Activated T-cell treated with anti-CD3 and anti-CD28 coated beads, Interleukin-2, amount 50 U/mL, for 72 hours (primary cell): ENCODE data around the gene ZKSCAN2. TPM values are rescaled to one million over a fixed set of nuclear protein-coding genes. Genes with fewer than 3 reads are reported as not detected.

Experiments
- ATAC-seq, 2 donors: fragments of 150-1000 bp; cut with Tn5 transposase; replicated peaks in 1 of 2; 2 replicates each; pipeline ENCODE4 v1.10.0; 2021; ENCODE audit warnings: moderate library complexity in 2 of 2, mild to moderate bottlenecking in 1 of 2
- DNase-seq, 2 donors: peaks; one replicate each; pipeline ENCODE4 v3.0.0; 2021 to 2022; ENCODE audit warnings: mixed read lengths in 1 of 2
- H3K27ac Mint-ChIP-seq: one replicate; pipeline ENCODE4 v1.8.0; 2022; ENCODE audit warnings: mild to moderate bottlenecking, moderate library complexity, mixed read lengths
- H3K27me3 Mint-ChIP-seq: one replicate; pipeline ENCODE4 v1.8.0; 2022; ENCODE audit warnings: low read depth, mixed read lengths
- H3K36me3 Mint-ChIP-seq, 2 donors: one replicate each; pipeline ENCODE4 v1.8.0; 2022; ENCODE audit warnings: mixed read lengths in 2 of 2, mild to moderate bottlenecking in 1 of 2; ENCODE audit not compliant: insufficient read depth in 2 of 2
- H3K4me1 Mint-ChIP-seq: one replicate; pipeline ENCODE4 v1.8.0; 2022; ENCODE audit warnings: low read depth, mixed read lengths
- H3K4me3 Mint-ChIP-seq, 2 donors: one replicate each; pipeline ENCODE4 v1.8.0; 2022; ENCODE audit warnings: mild to moderate bottlenecking in 2 of 2, mixed read lengths in 2 of 2, moderate library complexity in 2 of 2
- H3K9me3 Mint-ChIP-seq, 2 donors: one replicate each; pipeline ENCODE4 v1.8.0; 2022; ENCODE audit warnings: mixed read lengths in 2 of 2
- total RNA-seq, 2 donors: library from RNA; stranded (reverse); gene quantifications; one replicate each; pipeline ENCODE4 v1.2.3, GENCODE V29; 2022

Gene ZKSCAN2
- total RNA-seq, 2 donors from 2014 or later = 5.8 to 6.7 TPM

DNA sequence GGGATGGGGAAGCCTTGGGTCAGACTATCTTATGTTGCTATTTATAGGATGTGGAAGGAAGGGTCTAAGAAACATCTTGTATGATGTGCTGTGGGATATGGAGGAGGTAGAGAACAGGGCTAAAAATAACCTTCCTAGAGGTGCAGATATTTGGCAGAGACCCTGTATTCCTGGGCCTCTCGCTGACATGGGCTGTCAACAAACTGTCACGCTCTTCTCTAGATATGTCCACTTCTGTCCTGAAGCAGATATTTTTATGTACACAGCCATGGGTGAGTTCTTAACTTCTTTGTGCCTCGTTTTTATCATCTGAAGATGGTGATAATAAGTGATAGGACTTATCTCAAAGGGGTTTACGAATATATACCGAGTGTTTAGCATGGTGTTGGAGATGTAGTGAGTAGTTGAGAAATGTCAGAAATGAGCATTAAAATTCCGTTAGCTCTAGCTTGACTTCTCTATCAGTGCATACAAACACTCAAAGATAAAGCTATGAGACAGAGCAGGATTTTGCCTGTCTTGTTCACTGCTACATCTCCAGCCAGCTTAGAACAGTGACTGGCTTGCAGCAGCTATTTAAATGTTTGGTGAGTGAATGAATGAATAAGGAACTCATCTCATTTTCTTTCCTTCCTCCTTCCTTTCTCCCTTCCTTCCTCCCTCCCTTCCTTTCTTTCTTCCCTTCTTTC, 43.8 kb downstream of the ZKSCAN2 start:
- Mint-ChIP-seq H3K27me3 (no peaks in the 10 kb centered on the region), H3K4me3 (no peak overlapping the region), H3K27ac (no peak overlapping the region), H3K4me1 (peaks cover 5% of the 10 kb centered on the region), H3K36me3 (no peaks in the 10 kb centered on the region), H3K9me3 (no peaks in the 10 kb centered on the region)
- ATAC-seq = no peak
- DNase-seq = no peak

DNA sequence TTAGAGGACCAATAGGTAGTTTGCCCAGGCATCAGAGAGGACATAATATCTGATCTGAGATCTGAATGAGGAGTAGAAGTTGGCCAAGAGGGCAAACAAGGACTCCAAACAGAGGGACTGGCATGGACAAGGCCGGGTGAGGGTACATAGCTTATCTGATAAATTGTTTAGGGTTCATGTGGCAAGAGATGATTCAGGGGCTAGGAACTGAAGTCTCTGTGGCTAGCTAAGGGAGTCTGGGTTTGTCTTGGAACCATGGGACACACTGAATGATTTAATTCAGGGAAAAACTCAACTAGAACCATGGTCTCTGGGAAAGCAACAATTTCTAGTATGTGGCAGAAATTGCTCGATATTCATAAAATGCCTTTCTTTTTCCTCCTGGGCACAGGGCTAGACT, 45.0 kb downstream of the ZKSCAN2 start:
- no peaks in the 10 kb centered on the region for H3K9me3 Mint-ChIP-seq
- no peaks in the 10 kb centered on the region for H3K27me3 Mint-ChIP-seq
- ATAC-seq (no peak), DNase-seq (no peak)
- peaks cover 5% of the 10 kb centered on the region for H3K4me1 Mint-ChIP-seq
- H3K27ac Mint-ChIP-seq = no peak overlapping the region
- H3K4me3 Mint-ChIP-seq = no peak overlapping the region
- H3K36me3 Mint-ChIP-seq = no peaks in the 10 kb centered on the region

GRCh38 chr16:25210758-25211157, 46.9 kb downstream of the ZKSCAN2 start:
- peaks cover 5% of the 10 kb centered on the region for H3K4me1 Mint-ChIP-seq
- H3K36me3 Mint-ChIP-seq = no peaks in the 10 kb centered on the region
- ATAC-seq = peak; percentile 41 to 45
- H3K9me3 Mint-ChIP-seq = no peaks in the 10 kb centered on the region
- DNase-seq = peak in 1 of 2 donors; percentile 5
- no peaks in the 10 kb centered on the region for H3K27me3 Mint-ChIP-seq
- no peak overlapping the region for H3K27ac Mint-ChIP-seq
- no peak overlapping the region for H3K4me3 Mint-ChIP-seq

- Mint-ChIP-seq H3K4me1 (no peaks in the 10 kb centered on the region), H3K27ac (no peak overlapping the region), H3K36me3 (no peaks in the 10 kb centered on the region), H3K9me3 (peaks cover 0 to 2% of the 10 kb centered on the region in 2 donors), H3K4me3 (no peak overlapping the region), H3K27me3 (no peaks in the 10 kb centered on the region)
- ATAC-seq (no peak), DNase-seq (no peak)
Measured at GRCh38 chr16:25199457-25199856, 58.2 kb downstream of the ZKSCAN2 start.

GRCh38 chr16:25198021-25198420, 59.6 kb downstream of the ZKSCAN2 start:
- H3K4me3 Mint-ChIP-seq = no peak overlapping the region
- H3K9me3 Mint-ChIP-seq = peaks cover 0 to 2% of the 10 kb centered on the region in 2 donors
- no peaks in the 10 kb centered on the region for H3K27me3 Mint-ChIP-seq
- no peak for DNase-seq
- H3K27ac Mint-ChIP-seq = no peak overlapping the region
- H3K4me1 Mint-ChIP-seq = no peaks in the 10 kb centered on the region
- ATAC-seq = peak in 1 of 2 donors; percentile 32
- H3K36me3 Mint-ChIP-seq = no peaks in the 10 kb centered on the region

- Mint-ChIP-seq H3K27ac (no peak overlapping the region), H3K9me3 (no peaks in the 10 kb centered on the region), H3K36me3 (no peaks in the 10 kb centered on the region), H3K4me3 (no peak overlapping the region), H3K4me1 (no peaks in the 10 kb centered on the region), H3K27me3 (no peaks in the 10 kb centered on the region)
- no peak for DNase-seq
- ATAC-seq = no peak
Measured at GRCh38 chr16:25194273-25194878, 63.3 kb downstream of the ZKSCAN2 start.

GRCh38 chr16:25192096-25192495, 65.5 kb downstream of the ZKSCAN2 start:
- Mint-ChIP-seq H3K27me3 (no peaks in the 10 kb centered on the region), H3K4me1 (no peaks in the 10 kb centered on the region), H3K4me3 (no peak overlapping the region)

GRCh38 chr16:25189305-25189704, 68.3 kb downstream of the ZKSCAN2 start:
- no peak overlapping the region for H3K4me3 Mint-ChIP-seq
- H3K4me1 Mint-ChIP-seq = no peaks in the 10 kb centered on the region
- ATAC-seq (no peak), DNase-seq (no peak)
- H3K36me3 Mint-ChIP-seq = no peaks in the 10 kb centered on the region
- H3K27me3 Mint-ChIP-seq = no peaks in the 10 kb centered on the region
- no peaks in the 10 kb centered on the region for H3K9me3 Mint-ChIP-seq
- no peak overlapping the region for H3K27ac Mint-ChIP-seq

More at GRCh38 chr16:25192096-25192495, 65.5 kb downstream of the ZKSCAN2 start:
- H3K27ac Mint-ChIP-seq = no peak overlapping the region
- no peaks in the 10 kb centered on the region for H3K36me3 Mint-ChIP-seq
- DNase-seq = no peak
- H3K9me3 Mint-ChIP-seq = no peaks in the 10 kb centered on the region
- no peak for ATAC-seq

- Mint-ChIP-seq H3K4me3 (no peak overlapping the region), H3K36me3 (no peaks in the 10 kb centered on the region), H3K27ac (no peak overlapping the region), H3K9me3 (no peaks in the 10 kb centered on the region), H3K4me1 (no peaks in the 10 kb centered on the region), H3K27me3 (no peaks in the 10 kb centered on the region)
- DNase-seq = no peak
- no peak for ATAC-seq
Measured at GRCh38 chr16:25187491-25187795, 70.2 kb downstream of the ZKSCAN2 start.

Other genes with a start within 250 kb of the ZKSCAN2 start
- gene ARHGAP17, start 242.5 kb downstream of the ZKSCAN2 start, total RNA-seq = 10 to 100 TPM; 66.8 to 70.9 TPM
- 10 to 100 TPM; 43.7 to 50.1 TPM for gene LCMT1, start 146.1 kb downstream of the ZKSCAN2 start, total RNA-seq
- gene AQP8, start 40.9 kb downstream of the ZKSCAN2 start, total RNA-seq = under 1 TPM in 1 of 2 donors, not detected in 1; 0.19 TPM